Ishikawa (cell line): ENCODE measurements around the gene FAM184B.

Experiments used
- EGR1 ChIP-seq: IDR thresholded peaks from 2 replicates; pipeline ENCODE4 v1.6.1; 2012
- EP300 ChIP-seq: IDR thresholded peaks from 2 replicates; pipeline ENCODE4 v1.6.1; 2012; ENCODE audit warnings: borderline replicate concordance
- FOXM1 ChIP-seq: IDR thresholded peaks from 2 replicates; pipeline ENCODE4 v1.6.1; 2012; ENCODE audit warnings: low read depth, borderline replicate concordance
- TF ChIP-seq, protein P1 (sequence below): IDR thresholded peaks from 2 replicates; pipeline ENCODE4 v1.6.1; 2012
- TF ChIP-seq, protein P2 (sequence below): IDR thresholded peaks from 2 replicates; pipeline ENCODE4 v1.6.1; 2012; ENCODE audit warnings: low read depth, mild to moderate bottlenecking

DNA sequence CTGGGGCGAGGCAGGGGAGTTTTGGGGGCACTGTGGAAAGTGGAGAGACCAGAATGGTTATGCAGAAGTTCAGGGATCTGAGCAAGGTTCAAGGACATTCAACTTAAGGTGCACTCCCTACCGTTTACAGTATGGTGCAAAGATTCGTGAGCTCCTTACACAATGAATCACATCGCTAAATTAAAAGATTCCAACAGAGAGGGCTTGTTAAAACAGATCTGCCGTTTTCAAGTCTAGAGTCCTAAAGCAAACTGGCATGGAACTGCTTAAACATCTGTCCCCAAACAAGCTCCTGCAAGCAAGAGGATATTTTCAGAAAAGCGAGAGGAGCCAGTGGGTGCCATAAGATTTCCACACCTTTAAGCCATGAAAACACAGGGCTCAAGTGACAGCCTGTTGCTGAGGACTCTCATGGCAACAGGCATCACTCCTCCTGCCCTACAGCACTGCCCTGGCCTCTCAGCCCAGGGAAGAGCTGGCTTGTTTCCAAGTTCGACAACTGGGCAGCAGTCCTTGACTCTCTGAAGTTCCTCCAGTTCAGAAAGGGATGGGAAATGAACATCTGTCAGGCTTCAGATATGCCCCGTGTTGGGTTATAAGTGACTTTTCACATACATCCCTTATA is 10.0 kb downstream of the FAM184B start:
- TF ChIP-seq FOXM1 (no peak), EP300 (no peak), EGR1 (no peak)
- TF ChIP-seq, protein P1, sequence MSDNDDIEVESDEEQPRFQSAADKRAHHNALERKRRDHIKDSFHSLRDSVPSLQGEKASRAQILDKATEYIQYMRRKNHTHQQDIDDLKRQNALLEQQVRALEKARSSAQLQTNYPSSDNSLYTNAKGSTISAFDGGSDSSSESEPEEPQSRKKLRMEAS: no peak
- TF ChIP-seq, protein P2, sequence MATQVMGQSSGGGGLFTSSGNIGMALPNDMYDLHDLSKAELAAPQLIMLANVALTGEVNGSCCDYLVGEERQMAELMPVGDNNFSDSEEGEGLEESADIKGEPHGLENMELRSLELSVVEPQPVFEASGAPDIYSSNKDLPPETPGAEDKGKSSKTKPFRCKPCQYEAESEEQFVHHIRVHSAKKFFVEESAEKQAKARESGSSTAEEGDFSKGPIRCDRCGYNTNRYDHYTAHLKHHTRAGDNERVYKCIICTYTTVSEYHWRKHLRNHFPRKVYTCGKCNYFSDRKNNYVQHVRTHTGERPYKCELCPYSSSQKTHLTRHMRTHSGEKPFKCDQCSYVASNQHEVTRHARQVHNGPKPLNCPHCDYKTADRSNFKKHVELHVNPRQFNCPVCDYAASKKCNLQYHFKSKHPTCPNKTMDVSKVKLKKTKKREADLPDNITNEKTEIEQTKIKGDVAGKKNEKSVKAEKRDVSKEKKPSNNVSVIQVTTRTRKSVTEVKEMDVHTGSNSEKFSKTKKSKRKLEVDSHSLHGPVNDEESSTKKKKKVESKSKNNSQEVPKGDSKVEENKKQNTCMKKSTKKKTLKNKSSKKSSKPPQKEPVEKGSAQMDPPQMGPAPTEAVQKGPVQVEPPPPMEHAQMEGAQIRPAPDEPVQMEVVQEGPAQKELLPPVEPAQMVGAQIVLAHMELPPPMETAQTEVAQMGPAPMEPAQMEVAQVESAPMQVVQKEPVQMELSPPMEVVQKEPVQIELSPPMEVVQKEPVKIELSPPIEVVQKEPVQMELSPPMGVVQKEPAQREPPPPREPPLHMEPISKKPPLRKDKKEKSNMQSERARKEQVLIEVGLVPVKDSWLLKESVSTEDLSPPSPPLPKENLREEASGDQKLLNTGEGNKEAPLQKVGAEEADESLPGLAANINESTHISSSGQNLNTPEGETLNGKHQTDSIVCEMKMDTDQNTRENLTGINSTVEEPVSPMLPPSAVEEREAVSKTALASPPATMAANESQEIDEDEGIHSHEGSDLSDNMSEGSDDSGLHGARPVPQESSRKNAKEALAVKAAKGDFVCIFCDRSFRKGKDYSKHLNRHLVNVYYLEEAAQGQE: no peak
